Erythroblast (primary cell): ENCODE measurements around the gene DDX47.
"Not testable (repeated sequence)": the region's sequence is repeated elsewhere in the genome, so short reads cannot be mapped to it uniquely, and the experiment has no call there.

ENCODE experiments used
- DNase-seq, 2 experiments: peaks; one replicate each; lab custom pipeline; 2025; lab: John Stamatoyannopoulos, UW
- GATA1 ChIP-seq: IDR thresholded peaks from 2 replicates; pipeline ENCODE4 v1.6.1; 2011; ENCODE audit warnings: low read depth, mild to moderate bottlenecking, control low read depth, low read length, moderate library complexity
- POLR2A ChIP-seq: IDR thresholded peaks from 2 replicates; pipeline ENCODE4 v1.6.1; 2011; ENCODE audit warnings: mild to moderate bottlenecking, low read length

The DDX47 gene

GRCh38 chr12:12853435-12853834 is 40.3 kb downstream of the DDX47 start:
- DNase-seq, result no peak
- TF ChIP-seq POLR2A (no peak), GATA1 (no peak)

GRCh38 chr12:12859690-12860089 is 46.5 kb downstream of the DDX47 start:
- no peak for TF ChIP-seq POLR2A
- no peak for TF ChIP-seq GATA1

GRCh38 chr12:12864243-12864642 is 51.1 kb downstream of the DDX47 start:
- no peak for TF ChIP-seq POLR2A
- TF ChIP-seq GATA1, result no peak
- no peak for DNase-seq

More at GRCh38 chr12:12859690-12860089, 46.5 kb downstream of the DDX47 start:
- DNase-seq, result peak in 1 of 2 experiments; percentile 15

- no peak for DNase-seq
- no peak for TF ChIP-seq GATA1
- no peak for TF ChIP-seq POLR2A
Measured at GRCh38 chr12:12868477-12869235, 55.5 kb downstream of the DDX47 start.

- no peak for TF ChIP-seq GATA1
- TF ChIP-seq POLR2A, result no peak
- DNase-seq, result no peak
Measured at GRCh38 chr12:12870465-12870864, 57.3 kb downstream of the DDX47 start.

- TF ChIP-seq POLR2A, result no peak
- no peak for TF ChIP-seq GATA1
- no peak for DNase-seq
Measured at GRCh38 chr12:12871587-12872138, 58.5 kb downstream of the DDX47 start.

- no peak for DNase-seq
- TF ChIP-seq POLR2A (no peak), GATA1 (no peak)
Measured at GRCh38 chr12:12872139-12872933, 59.2 kb downstream of the DDX47 start.

GRCh38 chr12:12872934-12873275 is 59.8 kb downstream of the DDX47 start:
- DNase-seq, result no peak
- TF ChIP-seq GATA1 (no peak), POLR2A (no peak)

GRCh38 chr12:12874029-12874428 is 60.9 kb downstream of the DDX47 start:
- TF ChIP-seq GATA1, result no peak
- no peak for TF ChIP-seq POLR2A
- DNase-seq, result no peak

GRCh38 chr12:12875301-12875700 is 62.2 kb downstream of the DDX47 start:
- not testable (repeated sequence) for DNase-seq

- no peak for TF ChIP-seq POLR2A
- TF ChIP-seq GATA1, result no peak
- peak in 1 of 2 experiments; percentile 23 for DNase-seq
Measured at GRCh38 chr12:12877153-12877768, 64.1 kb downstream of the DDX47 start.

GRCh38 chr12:12877781-12878455 is 64.8 kb downstream of the DDX47 start:
- no peak for DNase-seq

More at GRCh38 chr12:12877781-12878455, 64.8 kb downstream of the DDX47 start:
- TF ChIP-seq POLR2A (no peak), GATA1 (no peak)
